ENCODE data around the gene FHIT. TPM values are rescaled to one million over a fixed set of nuclear protein-coding genes. Genes with fewer than 3 reads are reported as not detected.

Gene FHIT
- total RNA-seq, 4 donors from 2014 or later: 3.2 to 10.9 (median 6.4) TPM

DNA sequence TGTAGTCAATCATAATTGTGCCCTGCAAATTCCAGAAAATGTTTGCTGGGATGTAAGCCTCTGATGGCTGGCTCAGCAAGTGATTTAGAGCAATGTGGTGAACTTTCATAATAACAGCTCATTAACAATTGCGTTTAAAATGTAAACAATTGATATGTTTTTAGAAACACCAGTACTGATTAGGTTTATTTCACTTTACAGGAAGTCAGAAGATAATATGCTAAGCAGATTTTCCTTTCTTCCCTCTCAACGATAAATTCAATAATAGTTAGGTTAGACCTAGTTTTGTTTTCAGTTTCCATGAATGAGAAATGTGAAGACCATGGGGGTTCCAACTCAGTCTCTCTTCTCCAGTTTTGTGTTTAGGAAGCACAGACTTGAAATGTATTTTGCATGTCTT, 71.0 kb downstream of the FHIT start:
- no peak for ATAC-seq (ENCODE audit: low FRiP score)
- TF ChIP-seq, protein P1, sequence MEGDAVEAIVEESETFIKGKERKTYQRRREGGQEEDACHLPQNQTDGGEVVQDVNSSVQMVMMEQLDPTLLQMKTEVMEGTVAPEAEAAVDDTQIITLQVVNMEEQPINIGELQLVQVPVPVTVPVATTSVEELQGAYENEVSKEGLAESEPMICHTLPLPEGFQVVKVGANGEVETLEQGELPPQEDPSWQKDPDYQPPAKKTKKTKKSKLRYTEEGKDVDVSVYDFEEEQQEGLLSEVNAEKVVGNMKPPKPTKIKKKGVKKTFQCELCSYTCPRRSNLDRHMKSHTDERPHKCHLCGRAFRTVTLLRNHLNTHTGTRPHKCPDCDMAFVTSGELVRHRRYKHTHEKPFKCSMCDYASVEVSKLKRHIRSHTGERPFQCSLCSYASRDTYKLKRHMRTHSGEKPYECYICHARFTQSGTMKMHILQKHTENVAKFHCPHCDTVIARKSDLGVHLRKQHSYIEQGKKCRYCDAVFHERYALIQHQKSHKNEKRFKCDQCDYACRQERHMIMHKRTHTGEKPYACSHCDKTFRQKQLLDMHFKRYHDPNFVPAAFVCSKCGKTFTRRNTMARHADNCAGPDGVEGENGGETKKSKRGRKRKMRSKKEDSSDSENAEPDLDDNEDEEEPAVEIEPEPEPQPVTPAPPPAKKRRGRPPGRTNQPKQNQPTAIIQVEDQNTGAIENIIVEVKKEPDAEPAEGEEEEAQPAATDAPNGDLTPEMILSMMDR (IDR thresholded peaks at IDR 0.05): no peak
- DNase-seq (ENCODE audit: low spot score): no peak

DNA sequence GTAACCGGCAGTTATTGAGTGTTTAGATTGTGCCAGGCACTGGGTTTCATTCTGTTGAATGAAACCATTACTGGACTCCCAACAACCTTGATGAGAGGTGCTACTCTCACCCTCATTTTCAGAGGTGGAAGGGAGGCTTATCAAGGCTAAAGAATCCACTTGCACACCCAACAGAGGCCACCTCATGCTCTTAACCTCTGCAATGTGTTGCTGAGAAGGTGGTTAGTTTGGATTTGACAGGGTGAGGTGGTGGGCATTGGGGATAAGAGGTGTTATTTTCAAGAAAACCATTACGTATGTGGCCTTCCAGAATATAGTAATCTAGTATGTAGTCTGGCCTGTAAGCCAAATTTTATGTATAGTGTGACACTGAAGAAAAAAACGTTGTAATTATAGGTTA, 73.1 kb downstream of the FHIT start:
- TF ChIP-seq, protein P1 (IDR thresholded peaks at IDR 0.05): no peak
- ATAC-seq (ENCODE audit: low FRiP score) (no peak), DNase-seq (ENCODE audit: low spot score) (no peak)

GRCh38 chr3:61177450-61177849, 73.8 kb downstream of the FHIT start:
- no peak for DNase-seq (ENCODE audit: low spot score)
- TF ChIP-seq, protein P1 (IDR thresholded peaks at IDR 0.05): no peak

DNA sequence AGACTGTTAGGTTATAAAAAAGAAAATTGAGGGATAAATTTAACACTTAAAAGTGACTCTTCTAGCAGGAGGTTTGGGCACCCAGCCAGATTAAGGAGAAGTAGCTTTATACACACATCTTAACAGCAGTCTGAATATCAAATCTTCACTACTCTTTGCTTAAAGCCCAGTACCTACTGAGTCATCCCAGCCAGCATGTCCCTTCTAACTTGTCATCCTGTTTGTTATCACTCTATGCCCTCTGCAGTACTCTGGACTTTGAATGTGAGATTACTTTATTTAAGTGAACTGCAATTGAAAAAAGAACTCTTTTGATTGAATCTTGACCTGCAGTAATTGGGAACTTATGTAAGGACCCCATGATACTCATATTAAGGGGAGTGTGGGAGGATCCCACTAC, 77.6 kb downstream of the FHIT start:
- TF ChIP-seq, protein P1 (IDR thresholded peaks at IDR 0.05): no peak
- DNase-seq (ENCODE audit: low spot score) (no peak), ATAC-seq (ENCODE audit: low FRiP score) (no peak)

More at GRCh38 chr3:61177450-61177849, 73.8 kb downstream of the FHIT start:
- ATAC-seq (ENCODE audit: low FRiP score): no peak

- no peak for DNase-seq (ENCODE audit: low spot score)
- ATAC-seq (ENCODE audit: low FRiP score): no peak
- TF ChIP-seq, protein P1 (IDR thresholded peaks at IDR 0.05): no peak
Observed at GRCh38 chr3:61172684-61173083, 78.6 kb downstream of the FHIT start.

GRCh38 chr3:61172203-61172602, 79.0 kb downstream of the FHIT start:
- ATAC-seq (ENCODE audit: low FRiP score): no peak
- TF ChIP-seq, protein P1 (IDR thresholded peaks at IDR 0.05): no peak
- DNase-seq (ENCODE audit: low spot score): no peak

- TF ChIP-seq, protein P1 (IDR thresholded peaks at IDR 0.05): no peak
- no peak for ATAC-seq (ENCODE audit: low FRiP score)
- no peak for DNase-seq (ENCODE audit: low spot score)
Observed at GRCh38 chr3:61169621-61170251, 81.5 kb downstream of the FHIT start.

Data from omental fat pad (tissue), 4 donors.